GM12801 (cell line): Measurements from ENCODE around the gene NRXN3.

ENCODE experiments used
- CTCF ChIP-seq: IDR thresholded peaks from one replicate; pipeline ENCODE4 v1.5.1; 2011; ENCODE audit warnings: control low read depth; ENCODE audit not compliant: insufficient read length; ENCODE audit errors: extremely low read depth

Gene NRXN3

DNA sequence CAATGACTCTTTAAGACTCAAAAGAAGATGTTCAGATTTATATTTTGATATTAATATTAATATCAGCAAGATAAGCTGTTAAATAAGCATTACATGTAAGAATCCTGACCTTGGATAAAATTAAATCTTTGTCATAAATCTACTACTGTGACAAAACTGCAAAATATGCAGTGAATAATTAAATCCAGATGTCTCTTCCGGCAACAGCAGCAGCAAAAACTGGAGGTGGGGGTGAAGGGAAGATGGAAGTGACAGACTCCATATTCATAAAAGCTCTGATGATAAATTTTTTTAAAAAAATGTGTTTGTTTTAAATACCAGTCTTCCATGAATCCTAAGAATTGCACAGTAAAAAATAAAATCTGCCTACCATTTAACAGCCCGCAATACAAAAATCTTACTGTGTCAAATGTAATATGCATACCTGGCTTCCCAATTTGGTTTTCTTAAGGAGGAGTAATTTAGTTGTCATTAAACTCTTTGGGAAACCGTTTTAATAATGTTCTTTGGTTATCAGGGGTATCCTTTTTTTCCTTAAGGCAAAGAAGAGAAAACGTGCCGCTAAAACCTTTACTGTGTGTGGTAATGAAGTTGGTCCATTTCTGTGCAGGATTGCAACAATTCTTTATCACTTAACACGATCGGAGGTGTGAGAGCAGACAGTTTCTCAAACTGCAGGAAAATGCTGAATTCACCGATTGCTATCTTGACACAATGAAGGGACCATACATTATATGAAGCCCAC lies 1562.9 kb downstream of the NRXN3 start:
- TF ChIP-seq CTCF: no peak

DNA sequence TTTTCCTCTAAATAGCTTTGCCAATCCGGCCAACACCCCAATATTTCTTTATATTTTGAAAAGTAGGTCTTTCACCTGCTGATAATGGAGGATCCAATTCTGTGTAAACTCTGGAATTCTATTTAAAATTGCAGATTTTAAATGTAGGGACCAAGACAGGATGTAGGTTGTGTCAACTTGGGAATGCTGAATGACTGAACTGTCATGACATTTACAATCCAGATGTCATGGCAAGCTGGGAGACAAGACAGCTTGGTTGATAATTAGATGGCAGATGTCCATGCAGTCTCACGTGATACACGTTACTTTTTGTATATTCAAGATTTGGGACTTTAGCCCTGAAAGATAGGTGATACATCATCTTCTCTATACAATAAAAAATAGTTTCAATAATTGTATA lies 1564.0 kb downstream of the NRXN3 start:
- TF ChIP-seq CTCF: no peak

GRCh38 chr14:79734656-79735055 lies 1564.5 kb downstream of the NRXN3 start:
- no peak for TF ChIP-seq CTCF

GRCh38 chr14:79735121-79735520 lies 1564.9 kb downstream of the NRXN3 start:
- no peak for TF ChIP-seq CTCF

DNA sequence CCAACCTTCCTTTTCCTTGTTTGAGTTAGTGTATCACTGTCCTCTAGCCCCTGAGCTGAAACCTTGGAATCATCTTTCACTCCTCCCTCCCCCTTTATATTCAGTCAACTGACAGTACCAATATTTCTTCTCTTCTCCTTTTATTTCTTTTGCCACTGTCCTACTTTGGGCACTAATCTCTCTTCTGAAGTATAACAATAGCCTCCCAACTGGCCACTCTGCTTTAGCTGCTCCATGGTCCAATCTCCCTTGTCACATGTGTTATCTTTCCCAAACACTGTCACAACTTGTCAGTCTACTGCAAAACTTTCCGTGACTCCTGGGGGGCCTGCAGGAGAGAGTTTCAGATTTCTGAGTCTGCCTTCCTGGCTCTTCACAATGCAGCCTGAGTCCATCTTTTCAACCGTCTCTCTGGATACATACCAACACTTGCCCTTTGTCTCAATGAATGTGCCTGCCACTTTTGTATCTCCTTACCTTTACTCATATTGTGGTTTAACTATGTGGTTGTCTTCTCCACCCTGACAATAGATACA lies 1570.0 kb downstream of the NRXN3 start:
- TF ChIP-seq CTCF: no peak

DNA sequence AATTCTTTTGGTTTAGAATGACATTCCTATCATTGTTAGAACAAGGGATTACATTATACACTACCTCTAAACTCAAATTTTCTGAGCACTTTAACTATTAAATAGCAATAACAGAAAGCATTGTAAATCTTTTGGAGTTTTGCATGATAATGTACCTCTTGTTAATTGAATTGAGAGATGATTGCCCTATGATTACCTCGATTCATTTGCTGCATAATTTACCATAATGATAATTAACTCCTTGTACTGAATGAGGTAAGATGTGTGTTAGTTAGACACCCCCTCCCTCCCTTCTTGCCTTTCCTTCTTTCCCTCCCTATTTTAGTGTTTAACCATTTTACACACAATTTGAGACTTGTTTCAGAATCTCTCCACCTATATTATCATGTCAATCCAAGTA lies 1572.0 kb downstream of the NRXN3 start:
- no peak for TF ChIP-seq CTCF

GRCh38 chr14:79745046-79745445 lies 1574.9 kb downstream of the NRXN3 start:
- TF ChIP-seq CTCF: no peak
